ENCODE measurements around the gene ZNF117. TPM values are rescaled to one million over a fixed set of nuclear protein-coding genes. Genes with fewer than 3 reads are reported as not detected.
"Not testable (repeated sequence)": the region's sequence is repeated elsewhere in the genome, so short reads cannot be mapped to it uniquely, and the experiment has no call there.

ZNF117 gene
- total and polyA plus RNA-seq, 2 of the 8 experiments (the other 6 are each of a cell fraction or from before 2014, with no cell fraction given), result 2.9 to 13.0 TPM

GRCh38 chr7:64950673-64951072, 40.2 kb downstream of the ZNF117 start:
- POLR2A ChIA-PET (ENCODE audit: partially characterized antibody), result interaction anchor here (0.8 to 1.4 kb wide), 2 partner anchors 9 to 44 kb away, joined by 3 read pairs; no protein-coding TSS in a partner anchor
- H3K9ac ChIP-seq (replicated peaks in 1 of 4; ENCODE audit: extremely low read depth in 1 of 4, low read depth in 3 of 4, low read length in 3 of 4); DNase-seq (ENCODE audit: low read depth in 1 of 2, low spot score in 2 of 2); H4K20me1 ChIP-seq (replicated peaks in 1 of 2; ENCODE audit: control insufficient read depth in 1 of 2, insufficient read depth in 2 of 2, low read length in 2 of 2); H2BK120ac ChIP-seq (replicated peaks; ENCODE audit: low read depth, low read length); H2BK20ac ChIP-seq (ENCODE audit: low read length); H4K91ac ChIP-seq (replicated peaks; ENCODE audit: insufficient read length, low read length); H2BK15ac ChIP-seq (ENCODE audit: low read length); H3K4ac ChIP-seq (replicated peaks; ENCODE audit: insufficient read length, low read depth, low read length); FAIRE-seq; H2AFZ ChIP-seq (ENCODE audit: low read length); H3K9me3 ChIP-seq (ENCODE audit: insufficient read depth in 2 of 2, low read depth in 1 of 2, low read length in 1 of 2); H3K36me3 ChIP-seq (ENCODE audit: control insufficient read depth in 2 of 4, insufficient read depth in 4 of 4, low read length in 3 of 4); H3K79me1 ChIP-seq (ENCODE audit: low read depth, low read length); H3K27ac ChIP-seq (ENCODE audit: low read depth, low read length); H2BK12ac ChIP-seq (ENCODE audit: low read depth, low read length); H3K14ac ChIP-seq (ENCODE audit: insufficient read length); H4K5ac ChIP-seq (ENCODE audit: insufficient read length, low read depth, low read length); H3K18ac ChIP-seq (ENCODE audit: extremely low read depth, low read length); H4K8ac ChIP-seq (ENCODE audit: extremely low read depth, insufficient read depth, low read length); H3K4me1 ChIP-seq (replicated peaks in 1 of 4; ENCODE audit: control insufficient read depth in 3 of 4, insufficient read depth in 4 of 4, low read length in 3 of 4); H3K23ac ChIP-seq (ENCODE audit: insufficient read length); H3K4me2 ChIP-seq (ENCODE audit: insufficient read depth in 1 of 2, low read depth in 2 of 2, low read length in 2 of 2); H2BK5ac ChIP-seq (ENCODE audit: low read depth, low read length); H3K79me2 ChIP-seq (ENCODE audit: control insufficient read depth in 1 of 2, insufficient read depth in 2 of 2, low read length in 2 of 2); H3K4me3 ChIP-seq (ENCODE audit: extremely low read depth in 1 of 4, insufficient read depth in 2 of 4, low read depth in 3 of 4, low read length in 4 of 4); H3K56ac ChIP-seq (replicated peaks; ENCODE audit: insufficient read length, low read depth, low read length); H3K23me2 ChIP-seq (ENCODE audit: low read depth, low read length); H2AK5ac ChIP-seq (ENCODE audit: low read depth, low read length): not testable (repeated sequence)
- CTCF ChIA-PET (ENCODE audit: partially characterized antibody), result interaction anchor here (1.0 to 2.6 kb wide), 13 partner anchors 10 to 474 kb away, joined by 3 to 18 read pairs (median 3); partner anchors contain the start of gene ERV3-1
- 85% methylated on average over 9 of the region's 9 CpGs; no CpG with 5 or more reads in 1 of the 2 experiments for WGBS, 2 experiments (ENCODE audit: extremely low coverage in 1 of 2, insufficient coverage in 1 of 2, insufficient read length in 1 of 2, insufficient replicate concordance in 2 of 2, low coverage in 1 of 2, low lambda C conversion rate in 2 of 2, missing lambda C conversion rate in 1 of 2)
- H3K27me3 ChIP-seq (replicated peaks in 1 of 4; ENCODE audit: control insufficient read depth in 3 of 4, extremely low read depth in 1 of 4, insufficient read depth in 3 of 4, low read length in 3 of 4), result peaks cover 2 to 10% (median 6%) of the 10 kb centered on the region in 4 experiments; a peak in 4 of 7 replicates

GRCh38 chr7:64948774-64949173, 42.1 kb downstream of the ZNF117 start:
- not testable (repeated sequence) for H3K14ac ChIP-seq (ENCODE audit: insufficient read length); H2BK120ac ChIP-seq (replicated peaks; ENCODE audit: low read depth, low read length); H3K23ac ChIP-seq (ENCODE audit: insufficient read length); H3K56ac ChIP-seq (replicated peaks; ENCODE audit: insufficient read length, low read depth, low read length); H3K79me1 ChIP-seq (ENCODE audit: low read depth, low read length); H3K4me3 ChIP-seq (ENCODE audit: extremely low read depth in 1 of 4, insufficient read depth in 2 of 4, low read depth in 3 of 4, low read length in 4 of 4); H2BK20ac ChIP-seq (ENCODE audit: low read length); H3K79me2 ChIP-seq (ENCODE audit: control insufficient read depth in 1 of 2, insufficient read depth in 2 of 2, low read length in 2 of 2); H3K9me3 ChIP-seq (ENCODE audit: insufficient read depth in 2 of 2, low read depth in 1 of 2, low read length in 1 of 2); H4K8ac ChIP-seq (ENCODE audit: extremely low read depth, insufficient read depth, low read length); H2BK5ac ChIP-seq (ENCODE audit: low read depth, low read length); H3K4me2 ChIP-seq (ENCODE audit: insufficient read depth in 1 of 2, low read depth in 2 of 2, low read length in 2 of 2); H3K23me2 ChIP-seq (ENCODE audit: low read depth, low read length); H3K4ac ChIP-seq (replicated peaks; ENCODE audit: insufficient read length, low read depth, low read length); H3K4me1 ChIP-seq (replicated peaks in 1 of 4; ENCODE audit: control insufficient read depth in 3 of 4, insufficient read depth in 4 of 4, low read length in 3 of 4); H2AFZ ChIP-seq (ENCODE audit: low read length); H4K5ac ChIP-seq (ENCODE audit: insufficient read length, low read depth, low read length); H2AK5ac ChIP-seq (ENCODE audit: low read depth, low read length); H2BK12ac ChIP-seq (ENCODE audit: low read depth, low read length); DNase-seq (ENCODE audit: low read depth in 1 of 2, low spot score in 2 of 2); H3K36me3 ChIP-seq (ENCODE audit: control insufficient read depth in 2 of 4, insufficient read depth in 4 of 4, low read length in 3 of 4); H4K20me1 ChIP-seq (replicated peaks in 1 of 2; ENCODE audit: control insufficient read depth in 1 of 2, insufficient read depth in 2 of 2, low read length in 2 of 2); H2BK15ac ChIP-seq (ENCODE audit: low read length); H3K9ac ChIP-seq (replicated peaks in 1 of 4; ENCODE audit: extremely low read depth in 1 of 4, low read depth in 3 of 4, low read length in 3 of 4); FAIRE-seq; H3K27ac ChIP-seq (ENCODE audit: low read depth, low read length); H3K18ac ChIP-seq (ENCODE audit: extremely low read depth, low read length); H4K91ac ChIP-seq (replicated peaks; ENCODE audit: insufficient read length, low read length)
- ChIA-PET CTCF (ENCODE audit: partially characterized antibody) (interaction anchor here (1.2 to 3.4 kb wide), 2 partner anchors 8 to 60 kb away, joined by 4 to 19 read pairs; no protein-coding TSS in a partner anchor), POLR2A (ENCODE audit: partially characterized antibody) (interaction anchor here (0.6 kb wide), 1 partner anchor 1464 kb away, joined by 3 read pairs; no protein-coding TSS in a partner anchor)
- WGBS, 2 experiments (ENCODE audit: extremely low coverage in 1 of 2, insufficient coverage in 1 of 2, insufficient read length in 1 of 2, insufficient replicate concordance in 2 of 2, low coverage in 1 of 2, low lambda C conversion rate in 2 of 2, missing lambda C conversion rate in 1 of 2), result 50% methylated on average over 1 of the region's 1 CpG; no CpG with 5 or more reads in 1 of the 2 experiments
- peaks cover 2 to 10% (median 6%) of the 10 kb centered on the region in 4 experiments; a peak in 4 of 7 replicates for H3K27me3 ChIP-seq (replicated peaks in 1 of 4; ENCODE audit: control insufficient read depth in 3 of 4, extremely low read depth in 1 of 4, insufficient read depth in 3 of 4, low read length in 3 of 4)
